ENCODE results near the gene TSC22D3.

Gene TSC22D3

DNA sequence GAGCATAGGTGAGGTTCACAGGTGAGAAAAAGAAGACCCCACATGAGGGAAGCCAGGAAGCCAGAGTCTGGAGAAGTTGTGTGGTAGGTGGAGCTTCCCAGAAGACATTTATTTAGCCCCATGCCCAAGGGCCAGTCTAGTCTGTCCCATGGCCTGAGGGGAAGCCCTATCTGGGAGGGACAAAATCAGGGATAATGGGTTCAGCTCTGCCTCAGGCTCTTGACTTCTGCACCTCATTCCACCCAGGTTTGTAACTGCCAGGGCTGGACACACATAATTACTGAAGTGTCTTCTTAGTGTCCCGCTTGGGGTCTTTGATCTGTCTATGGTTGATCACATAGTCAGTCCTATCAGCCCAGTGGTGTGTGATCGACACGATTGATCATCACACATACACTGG, 36.0 kb downstream of the TSC22D3 start:
- DNase-seq (ENCODE audit: low spot score): no peak
- Histone ChIP-seq H3K27ac (peak overlapping the region in 1 of 2 donors; percentile 90), H3K4me3 (no peak overlapping the region)
- TF ChIP-seq, protein P1, sequence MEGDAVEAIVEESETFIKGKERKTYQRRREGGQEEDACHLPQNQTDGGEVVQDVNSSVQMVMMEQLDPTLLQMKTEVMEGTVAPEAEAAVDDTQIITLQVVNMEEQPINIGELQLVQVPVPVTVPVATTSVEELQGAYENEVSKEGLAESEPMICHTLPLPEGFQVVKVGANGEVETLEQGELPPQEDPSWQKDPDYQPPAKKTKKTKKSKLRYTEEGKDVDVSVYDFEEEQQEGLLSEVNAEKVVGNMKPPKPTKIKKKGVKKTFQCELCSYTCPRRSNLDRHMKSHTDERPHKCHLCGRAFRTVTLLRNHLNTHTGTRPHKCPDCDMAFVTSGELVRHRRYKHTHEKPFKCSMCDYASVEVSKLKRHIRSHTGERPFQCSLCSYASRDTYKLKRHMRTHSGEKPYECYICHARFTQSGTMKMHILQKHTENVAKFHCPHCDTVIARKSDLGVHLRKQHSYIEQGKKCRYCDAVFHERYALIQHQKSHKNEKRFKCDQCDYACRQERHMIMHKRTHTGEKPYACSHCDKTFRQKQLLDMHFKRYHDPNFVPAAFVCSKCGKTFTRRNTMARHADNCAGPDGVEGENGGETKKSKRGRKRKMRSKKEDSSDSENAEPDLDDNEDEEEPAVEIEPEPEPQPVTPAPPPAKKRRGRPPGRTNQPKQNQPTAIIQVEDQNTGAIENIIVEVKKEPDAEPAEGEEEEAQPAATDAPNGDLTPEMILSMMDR (IDR thresholded peaks at IDR 0.05): no peak

DNA sequence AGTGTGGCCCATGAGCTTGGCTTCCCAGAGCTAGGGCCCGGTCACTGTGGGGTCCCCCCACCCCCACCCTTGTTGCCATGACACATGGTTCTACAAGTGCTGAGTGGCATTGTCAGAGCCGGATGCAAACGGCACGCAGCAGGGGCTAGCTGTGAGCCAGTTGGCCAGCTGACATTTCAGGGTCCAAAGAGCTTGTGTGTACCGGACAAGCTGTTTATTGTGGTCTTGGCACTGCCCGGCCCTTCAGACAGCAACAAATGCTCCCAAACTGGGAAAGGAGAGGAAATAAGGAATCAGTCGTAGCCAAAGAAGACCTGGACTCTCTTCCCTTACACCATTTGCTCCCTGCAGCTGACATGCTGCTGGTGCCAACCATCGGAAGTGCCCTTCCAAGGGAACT, 36.8 kb downstream of the TSC22D3 start:
- TF ChIP-seq, protein P1 (IDR thresholded peaks at IDR 0.05): no peak
- no peak for DNase-seq (ENCODE audit: low spot score)
- Histone ChIP-seq H3K27ac (peak overlapping the region; percentile 23 to 90), H3K4me3 (no peak overlapping the region)

DNA sequence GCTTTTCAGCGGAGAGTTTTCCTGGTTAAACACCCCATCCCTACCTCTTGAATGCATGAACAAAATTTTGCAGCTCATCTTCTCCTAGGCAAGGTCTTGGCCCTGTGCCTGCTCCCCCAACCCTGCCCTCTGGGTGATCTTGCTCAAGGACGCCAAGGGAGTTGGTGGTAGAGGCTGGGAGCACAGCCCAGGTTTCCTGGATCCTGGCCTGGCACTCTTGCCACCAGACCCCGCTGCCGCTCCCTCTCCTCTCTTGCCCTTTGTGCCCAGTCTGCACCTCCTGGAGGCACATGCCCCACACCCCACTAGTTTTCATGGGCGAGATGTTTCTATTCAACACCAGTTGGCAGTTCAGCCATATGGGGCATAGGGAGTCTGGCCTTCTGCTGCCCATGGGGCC, 37.3 kb downstream of the TSC22D3 start:
- Histone ChIP-seq H3K27ac (peak overlapping the region; percentile 23 to 90), H3K4me3 (no peak overlapping the region)
- DNase-seq (ENCODE audit: low spot score): no peak
- TF ChIP-seq, protein P1 (IDR thresholded peaks at IDR 0.05): no peak

DNA sequence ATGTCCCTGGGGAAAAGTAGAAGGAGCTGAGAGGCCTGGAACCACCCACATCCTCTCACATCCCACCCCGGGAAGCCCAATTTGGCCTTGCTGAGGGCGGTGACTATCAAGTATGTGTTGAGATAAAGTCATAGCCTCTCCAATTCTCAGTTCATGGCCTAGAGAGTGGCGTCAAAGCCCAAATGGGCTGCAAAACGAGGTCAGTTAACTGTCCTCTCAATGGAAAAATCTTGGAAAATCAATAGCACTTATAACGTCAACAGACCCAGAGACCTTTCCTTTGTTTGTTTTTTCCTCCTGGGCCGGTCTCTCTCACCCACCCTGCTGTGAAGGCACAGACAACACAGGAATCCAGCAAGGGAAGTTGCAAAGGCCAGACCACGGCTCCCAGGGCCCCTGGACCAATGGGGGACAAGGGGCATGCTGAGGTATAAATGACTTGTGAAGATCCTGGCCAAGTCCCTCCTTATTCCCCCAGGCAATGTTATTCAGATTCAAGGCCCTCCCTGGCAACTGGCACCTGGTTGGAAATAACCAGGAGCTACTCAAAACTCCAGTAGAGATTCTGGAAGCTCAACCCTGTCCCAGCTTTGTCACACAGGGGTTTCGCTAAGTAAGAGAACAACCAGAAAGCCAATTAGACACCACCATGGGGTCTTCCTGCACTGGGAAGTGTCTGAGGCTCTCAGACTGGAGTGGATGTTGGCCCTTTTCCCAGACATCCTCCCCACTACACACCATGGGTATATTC, 38.6 kb downstream of the TSC22D3 start:
- H3K4me3 ChIP-seq: no peak overlapping the region
- peak overlapping the region; percentile 36 to 68 for H3K27ac ChIP-seq
- no peak for DNase-seq (ENCODE audit: low spot score)
- TF ChIP-seq, protein P1 (IDR thresholded peaks at IDR 0.05): no peak

DNA sequence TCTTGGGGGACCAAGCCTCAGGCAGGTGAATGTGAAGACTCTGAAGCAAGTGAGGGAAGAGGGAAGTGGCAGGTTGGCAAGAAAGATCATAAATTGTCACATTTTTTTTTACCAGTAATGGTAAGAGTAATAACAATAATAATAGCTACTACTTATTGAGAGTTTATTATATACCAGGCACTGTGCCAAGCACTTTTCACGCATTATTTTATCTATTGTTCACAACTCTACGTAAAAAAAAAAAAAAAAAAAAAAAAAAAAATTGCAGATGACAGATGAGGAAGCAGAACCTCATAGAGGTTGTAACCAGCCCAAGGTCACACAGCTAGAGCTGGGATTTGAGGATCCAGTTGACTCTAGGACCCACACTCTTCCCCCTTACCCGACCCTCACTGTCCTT, 40.9 kb downstream of the TSC22D3 start:
- no peak for DNase-seq (ENCODE audit: low spot score)
- no peak overlapping the region for H3K4me3 ChIP-seq
- peak overlapping the region in 1 of 2 donors; percentile 51 for H3K27ac ChIP-seq
- TF ChIP-seq, protein P1 (IDR thresholded peaks at IDR 0.05): no peak

GRCh38 chrX:107733686-107734085, 41.9 kb downstream of the TSC22D3 start:
- DNase-seq (ENCODE audit: low spot score): no peak
- Histone ChIP-seq H3K4me3 (no peak overlapping the region), H3K27ac (peak overlapping the region in 1 of 2 donors; percentile 51)
- TF ChIP-seq, protein P1 (IDR thresholded peaks at IDR 0.05): no peak

DNA sequence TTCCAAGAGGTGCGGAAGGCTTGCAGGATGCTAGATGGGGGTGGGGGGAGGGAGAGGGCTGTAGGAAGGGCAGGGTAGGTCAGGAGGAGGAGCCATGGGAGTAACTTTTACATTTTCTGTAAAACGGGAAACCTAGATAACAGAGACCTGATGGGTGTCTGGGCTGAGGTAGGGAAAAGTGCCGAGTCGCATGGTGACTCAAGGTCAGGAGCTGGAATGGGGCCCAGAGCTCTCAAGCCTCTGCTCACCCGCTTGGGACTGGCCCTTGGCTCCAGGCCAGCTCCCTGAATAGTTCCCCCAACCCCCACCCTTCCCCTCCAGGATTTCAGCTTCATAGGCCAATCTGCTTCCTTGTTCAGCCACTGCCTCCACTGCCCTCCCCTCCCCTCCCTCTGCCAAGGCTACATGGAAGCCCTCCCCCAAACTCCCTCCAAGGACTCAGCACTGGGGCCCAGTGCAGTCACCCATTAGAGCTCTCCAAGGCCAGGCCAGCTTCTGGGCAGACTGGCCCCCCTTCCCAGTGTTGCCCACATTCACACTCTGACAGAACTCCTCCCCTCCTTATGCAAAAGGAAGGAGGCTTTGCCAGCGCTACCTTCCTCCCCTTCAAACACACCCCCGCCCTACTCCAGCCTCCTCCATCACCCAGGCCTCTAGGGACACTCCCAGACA, 43.6 kb downstream of the TSC22D3 start:
- TF ChIP-seq, protein P1 (IDR thresholded peaks at IDR 0.05): no peak
- peak; percentile 94 for DNase-seq (ENCODE audit: low spot score)
- peak overlapping the region; percentile 31 to 89 for H3K27ac ChIP-seq
- peak overlapping the region; percentile 44 for H3K4me3 ChIP-seq
